ENCODE results near the gene PPME1.

Gene PPME1

DNA sequence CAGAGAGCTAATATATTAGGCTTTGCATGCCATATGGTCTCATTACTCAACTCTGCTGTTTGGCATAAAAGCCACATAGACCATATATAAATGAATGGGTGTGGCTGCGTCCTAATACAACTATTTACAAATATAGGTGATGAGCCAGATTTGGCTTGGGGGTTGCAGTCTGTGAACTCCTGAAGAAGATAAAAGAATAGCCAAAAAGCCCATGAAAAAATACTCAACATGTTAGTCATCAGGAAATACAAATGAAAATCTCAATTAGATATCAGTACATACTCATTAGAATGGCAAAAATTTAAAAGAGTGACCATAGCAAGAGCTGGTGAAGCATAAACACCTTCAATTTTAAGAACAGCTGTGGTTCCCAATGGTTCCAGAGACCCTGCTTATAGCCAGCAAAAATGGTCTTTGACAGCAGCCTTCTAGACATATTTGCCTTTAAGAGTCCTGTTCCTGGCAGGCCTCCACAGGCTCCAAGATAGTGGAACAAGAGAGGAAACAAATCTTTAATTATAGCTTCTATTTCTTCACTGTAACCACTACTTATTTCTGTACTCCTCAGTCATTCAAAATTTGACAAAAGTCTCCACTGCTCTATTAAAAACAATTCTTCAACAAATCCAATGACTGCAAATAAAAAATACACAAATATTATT lies 16.3 kb upstream of the PPME1 start:
- POLR2A ChIA-PET = no interaction called here
- no peaks in the 10 kb centered on the region for H3K4me1 ChIP-seq (ENCODE audit: control insufficient read depth, insufficient read depth, low read length)
- H3K36me3 ChIP-seq (ENCODE audit: control insufficient read depth in 2 of 2, insufficient read depth in 1 of 2, low read length in 2 of 2) = peaks cover 0 to 4% of the 10 kb centered on the region in 2 experiments; a peak in 1 of 3 replicates
- CTCF ChIA-PET = interaction anchor here (0.6 kb wide), 1 partner anchor 275 kb away, joined by 5 read pairs; no protein-coding TSS in a partner anchor
- H3K27ac ChIP-seq (ENCODE audit: extremely low read depth, low read depth, low read length) = no peak overlapping the region
- TF ChIP-seq ZNF747 (tag by site-specific recombination; IDR thresholded peaks at IDR 0.05) = no peak
- TF ChIP-seq, protein P1, sequence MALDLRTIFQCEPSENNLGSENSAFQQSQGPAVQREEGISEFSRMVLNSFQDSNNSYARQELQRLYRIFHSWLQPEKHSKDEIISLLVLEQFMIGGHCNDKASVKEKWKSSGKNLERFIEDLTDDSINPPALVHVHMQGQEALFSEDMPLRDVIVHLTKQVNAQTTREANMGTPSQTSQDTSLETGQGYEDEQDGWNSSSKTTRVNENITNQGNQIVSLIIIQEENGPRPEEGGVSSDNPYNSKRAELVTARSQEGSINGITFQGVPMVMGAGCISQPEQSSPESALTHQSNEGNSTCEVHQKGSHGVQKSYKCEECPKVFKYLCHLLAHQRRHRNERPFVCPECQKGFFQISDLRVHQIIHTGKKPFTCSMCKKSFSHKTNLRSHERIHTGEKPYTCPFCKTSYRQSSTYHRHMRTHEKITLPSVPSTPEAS (tag by site-specific recombination; IDR thresholded peaks at IDR 0.05) = no peak
- TF ChIP-seq, protein P2, sequence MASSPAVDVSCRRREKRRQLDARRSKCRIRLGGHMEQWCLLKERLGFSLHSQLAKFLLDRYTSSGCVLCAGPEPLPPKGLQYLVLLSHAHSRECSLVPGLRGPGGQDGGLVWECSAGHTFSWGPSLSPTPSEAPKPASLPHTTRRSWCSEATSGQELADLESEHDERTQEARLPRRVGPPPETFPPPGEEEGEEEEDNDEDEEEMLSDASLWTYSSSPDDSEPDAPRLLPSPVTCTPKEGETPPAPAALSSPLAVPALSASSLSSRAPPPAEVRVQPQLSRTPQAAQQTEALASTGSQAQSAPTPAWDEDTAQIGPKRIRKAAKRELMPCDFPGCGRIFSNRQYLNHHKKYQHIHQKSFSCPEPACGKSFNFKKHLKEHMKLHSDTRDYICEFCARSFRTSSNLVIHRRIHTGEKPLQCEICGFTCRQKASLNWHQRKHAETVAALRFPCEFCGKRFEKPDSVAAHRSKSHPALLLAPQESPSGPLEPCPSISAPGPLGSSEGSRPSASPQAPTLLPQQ (tag by site-specific recombination; IDR thresholded peaks at IDR 0.05) = no peak
- no peak for TF ChIP-seq ZNF707 (tag by site-specific recombination; IDR thresholded peaks at IDR 0.05)
- TF ChIP-seq ZNF501 (tag by site-specific recombination; IDR thresholded peaks at IDR 0.05) = no peak
- no peak for TF ChIP-seq ZNF266 (tag by site-specific recombination; IDR thresholded peaks at IDR 0.05; ENCODE audit: low read depth)
- TF ChIP-seq ZNF366 (tag by site-specific recombination; conservative IDR thresholded peaks at IDR 0.05) = no peak
- no peak for TF ChIP-seq ZNF274 (IDR thresholded peaks at IDR 0.05; ENCODE audit: low read length)
- no peak for TF ChIP-seq ZNF274 (tag by site-specific recombination; IDR thresholded peaks at IDR 0.05; ENCODE audit: borderline replicate concordance)
- TF ChIP-seq ZNF600 (tag by site-specific recombination; IDR thresholded peaks at IDR 0.05) = no peak
- TF ChIP-seq ZNF560 (tag by site-specific recombination; IDR thresholded peaks at IDR 0.05; ENCODE audit: borderline replicate concordance) = no peak
- TF ChIP-seq, protein P3, sequence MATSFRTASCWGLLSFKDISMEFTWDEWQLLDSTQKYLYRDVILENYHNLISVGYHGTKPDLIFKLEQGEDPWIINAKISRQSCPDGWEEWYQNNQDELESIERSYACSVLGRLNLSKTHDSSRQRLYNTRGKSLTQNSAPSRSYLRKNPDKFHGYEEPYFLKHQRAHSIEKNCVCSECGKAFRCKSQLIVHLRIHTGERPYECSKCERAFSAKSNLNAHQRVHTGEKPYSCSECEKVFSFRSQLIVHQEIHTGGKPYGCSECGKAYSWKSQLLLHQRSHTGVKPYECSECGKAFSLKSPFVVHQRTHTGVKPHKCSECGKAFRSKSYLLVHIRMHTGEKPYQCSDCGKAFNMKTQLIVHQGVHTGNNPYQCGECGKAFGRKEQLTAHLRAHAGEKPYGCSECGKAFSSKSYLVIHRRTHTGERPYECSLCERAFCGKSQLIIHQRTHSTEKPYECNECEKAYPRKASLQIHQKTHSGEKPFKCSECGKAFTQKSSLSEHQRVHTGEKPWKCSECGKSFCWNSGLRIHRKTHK (tag by site-specific recombination; IDR thresholded peaks at IDR 0.05) = no peak
- TF ChIP-seq INSM2 (tag by site-specific recombination; IDR thresholded peaks at IDR 0.05) = no peak
- H3K9me3 ChIP-seq (ENCODE audit: control insufficient read depth, insufficient read depth, low read depth, low read length) = no peaks in the 10 kb centered on the region
- H3K4me3 ChIP-seq (ENCODE audit: low read depth, low read length) = no peak overlapping the region

- TF ChIP-seq YY1 (tag by site-specific recombination; IDR thresholded peaks at IDR 0.05) (no peak), ZNF837 (tag by site-specific recombination; IDR thresholded peaks at IDR 0.05) (no peak), ZNF112 (tag by site-specific recombination; IDR thresholded peaks at IDR 0.05) (no peak), ZNF639 (tag by site-specific recombination; IDR thresholded peaks at IDR 0.05) (0 out of 2 replicates have a peak, but pooled peaks have one; percentile 28), ZEB2 (tag by site-specific recombination; IDR thresholded peaks at IDR 0.05) (peak; percentile 44; the same call in 1 of the 2 replicates), SP7 (tag by site-specific recombination; IDR thresholded peaks at IDR 0.05) (peak; percentile 56), ZNF747 (tag by site-specific recombination; IDR thresholded peaks at IDR 0.05) (no peak), ZNF561 (tag by site-specific recombination; IDR thresholded peaks at IDR 0.05; ENCODE audit: borderline replicate concordance) (no peak), ZNF777 (tag by site-specific recombination; IDR thresholded peaks at IDR 0.05; ENCODE audit: borderline replicate concordance) (no peak), PRDM6 (tag by site-specific recombination; IDR thresholded peaks at IDR 0.05) (peak; percentile 34; the same call in 1 of the 2 replicates), ZNF366 (tag by site-specific recombination; conservative IDR thresholded peaks at IDR 0.05) (0 out of 2 replicates have a peak, but pooled peaks have one; percentile 14), ZNF514 (tag by site-specific recombination; IDR thresholded peaks at IDR 0.05) (no peak), ZNF629 (tag by site-specific recombination; IDR thresholded peaks at IDR 0.05) (peak; percentile 37; the same call in 1 of the 2 replicates)
- Histone ChIP-seq H3K27ac (ENCODE audit: extremely low read depth, low read depth, low read length) (no peak overlapping the region), H3K9me3 (ENCODE audit: control insufficient read depth, insufficient read depth, low read depth, low read length) (no peaks in the 10 kb centered on the region), H3K4me3 (ENCODE audit: low read depth, low read length) (no peak overlapping the region), H3K4me1 (ENCODE audit: control insufficient read depth, insufficient read depth, low read length) (no peaks in the 10 kb centered on the region), H3K36me3 (ENCODE audit: control insufficient read depth in 2 of 2, insufficient read depth in 1 of 2, low read length in 2 of 2) (peaks cover 0 to 15% of the 10 kb centered on the region in 2 experiments; a peak in 1 of 3 replicates)
- POLR2A ChIA-PET = no interaction called here
- CTCF ChIA-PET = interaction anchor here (0.6 to 1.6 kb wide), 3 partner anchors 11 to 238 kb away, joined by 3 to 4 read pairs (median 3); no protein-coding TSS in a partner anchor
These were observed 13.9 kb upstream of the PPME1 start for GRCh38 chr11:74157169-74157568.
